ENCODE measurements around the gene MARCHF10. TPM values are rescaled to one million over a fixed set of nuclear protein-coding genes. Genes with fewer than 3 reads are reported as not detected.

Gene MARCHF10
- total RNA-seq, 1 donor from 2014 or later = not detected

Other genes starting within 250 kb of the MARCHF10 start
- gene MRC2, start 180.6 kb downstream of the MARCHF10 start, total RNA-seq = 2.3 TPM
- 3.0 TPM for gene TANC2, start 157.9 kb upstream of the MARCHF10 start, total RNA-seq

All from left lobe of liver (tissue), 1 donor.